H1 (cell line): ENCODE measurements around the gene FAM149B1. TPM values are rescaled to one million over a fixed set of nuclear protein-coding genes. Genes with fewer than 3 reads are reported as not detected.

Source experiments
- CTCF ChIA-PET: fragments of 300-600 bp; sonication (Branson Sonifier 250); formaldehyde crosslinking; loops from one replicate; lab custom pipeline; 2021; ENCODE audit not compliant: partially characterized antibody; lab: Charles Lee
- POLR2A ChIA-PET: fragments of 300-600 bp; sonication (Branson Sonifier 250); formaldehyde crosslinking; loops from one replicate; lab custom pipeline; 2021; ENCODE audit warnings: inconsistent platforms; ENCODE audit not compliant: partially characterized antibody; lab: Charles Lee
- DNase-seq, 2 experiments: peaks; one replicate each; pipeline versions ENCODE4 v3.0.0 to v3.0.0-alpha.2; 2010 to 2022; ENCODE audit warnings: low spot score in 2 of 2, low read depth in 1 of 2, mixed read lengths in 1 of 2
- FAIRE-seq: peaks from 2 replicates; lab custom pipeline; 2011; peaks lifted over from hg19 to GRCh38; lab: Jason Lieb, UNC
- H2AFZ ChIP-seq: 2 replicates; pipeline ENCODE4 v1.8.1; 2012; ENCODE audit warnings: low read length, inconsistent platforms
- H2AK5ac ChIP-seq: 2 replicates; pipeline ENCODE4 v1.6.1; 2013; ENCODE audit warnings: low read depth, low read length
- H2BK120ac ChIP-seq: replicated peaks from 2 replicates; pipeline ENCODE3; 2013; ENCODE audit warnings: low read depth, low read length, inconsistent platforms
- H2BK12ac ChIP-seq: 2 replicates; pipeline ENCODE4 v1.6.1; 2013; ENCODE audit warnings: low read depth, low read length
- H2BK15ac ChIP-seq: 2 replicates; pipeline ENCODE4 v1.6.1; 2013; ENCODE audit warnings: low read length
- H2BK20ac ChIP-seq: 2 replicates; pipeline ENCODE4 v1.6.1; 2013; ENCODE audit warnings: low read length
- H2BK5ac ChIP-seq: 2 replicates; pipeline ENCODE4 v1.6.1; 2013; ENCODE audit warnings: low read depth, low read length
- H3K14ac ChIP-seq: 2 replicates; pipeline ENCODE4 v1.6.1; 2013; ENCODE audit warnings: inconsistent platforms; ENCODE audit not compliant: insufficient read length
- H3K18ac ChIP-seq: 2 replicates; pipeline ENCODE4 v1.6.1; 2013; ENCODE audit warnings: low read length; ENCODE audit errors: extremely low read depth
- H3K23ac ChIP-seq: 2 replicates; pipeline ENCODE4 v1.6.1; 2013; ENCODE audit warnings: inconsistent platforms; ENCODE audit not compliant: insufficient read length
- H3K23me2 ChIP-seq: 2 replicates; pipeline ENCODE4 v1.6.1; 2013; ENCODE audit warnings: low read depth, low read length
- H3K27ac ChIP-seq: 2 replicates; pipeline ENCODE4 v1.6.1; 2011; ENCODE audit warnings: low read depth, low read length, inconsistent platforms
- H3K27me3 ChIP-seq, 4 experiments: replicated peaks in 1 of 4; 1 replicate in 1 of 4; 2 replicates in 3 of 4; pipeline versions ENCODE4 v1.6.1 to v1.8.1; 2011 to 2013; ENCODE audit warnings: low read length in 3 of 4, mild to moderate bottlenecking in 3 of 4, inconsistent platforms in 2 of 4, mixed read lengths in 2 of 4, moderate library complexity in 1 of 4; ENCODE audit not compliant: control insufficient read depth in 3 of 4, insufficient read depth in 3 of 4; ENCODE audit errors: extremely low read depth in 1 of 4
- H3K36me3 ChIP-seq, 4 experiments: 2 replicates each; pipeline versions ENCODE4 v1.6.1 to v1.8.1; 2011 to 2013; ENCODE audit warnings: mild to moderate bottlenecking in 4 of 4, low read length in 3 of 4, moderate library complexity in 2 of 4, control low read depth in 1 of 4, inconsistent platforms in 1 of 4; ENCODE audit not compliant: insufficient read depth in 4 of 4, control insufficient read depth in 2 of 4
- H3K4ac ChIP-seq: replicated peaks from 2 replicates; pipeline ENCODE3; 2013; ENCODE audit warnings: low read length, low read depth, mixed read lengths, inconsistent platforms; ENCODE audit not compliant: insufficient read length
- H3K4me1 ChIP-seq, 4 experiments: replicated peaks in 1 of 4; 1 replicate in 1 of 4; 2 replicates in 3 of 4; pipeline versions ENCODE4 v1.6.1 to v1.8.1; 2011 to 2013; ENCODE audit warnings: low read length in 3 of 4, inconsistent platforms in 2 of 4, mixed read lengths in 1 of 4; ENCODE audit not compliant: insufficient read depth in 4 of 4, control insufficient read depth in 3 of 4
- H3K4me2 ChIP-seq, 2 experiments: 2 replicates each; pipeline versions ENCODE4 v1.6.1 to v1.8.1; 2011 to 2013; ENCODE audit warnings: low read depth in 2 of 2, low read length in 2 of 2, control low read depth in 1 of 2, inconsistent platforms in 1 of 2, mild to moderate bottlenecking in 1 of 2; ENCODE audit not compliant: insufficient read depth in 1 of 2
- H3K4me3 ChIP-seq, 4 experiments: fragments of 200-600, 300-600 bp in 1 of 4; sonication (generic), shearing (Covaris generic), sonication (Bioruptor Twin) in 1 of 4; 2 replicates each; pipeline versions ENCODE4 v1.5.1 to v1.8.1; 2011 to 2016; ENCODE audit warnings: low read length in 4 of 4, low read depth in 3 of 4, control low read depth in 2 of 4, inconsistent platforms in 2 of 4, mild to moderate bottlenecking in 2 of 4, mixed read lengths in 1 of 4, moderate library complexity in 1 of 4; ENCODE audit not compliant: insufficient read depth in 2 of 4; ENCODE audit errors: extremely low read depth in 1 of 4
- H3K56ac ChIP-seq: replicated peaks from 2 replicates; pipeline ENCODE3; 2013; ENCODE audit warnings: low read depth, mild to moderate bottlenecking, mixed read lengths, low read length, inconsistent platforms; ENCODE audit not compliant: insufficient read length
- H3K79me1 ChIP-seq: 2 replicates; pipeline ENCODE4 v1.6.1; 2013; ENCODE audit warnings: low read depth, low read length, control low read depth
- H3K79me2 ChIP-seq, 2 experiments: 2 replicates each; pipeline versions ENCODE4 v1.6.1 to v1.8.1; 2012 to 2013; ENCODE audit warnings: low read length in 2 of 2, mild to moderate bottlenecking in 2 of 2, inconsistent platforms in 1 of 2; ENCODE audit not compliant: insufficient read depth in 2 of 2, control insufficient read depth in 1 of 2
- H3K9ac ChIP-seq, 4 experiments: replicated peaks in 1 of 4; 1 replicate in 1 of 4; 2 replicates in 3 of 4; pipeline versions ENCODE4 v1.6.1 to v1.8.1; 2011 to 2013; ENCODE audit warnings: low read depth in 3 of 4, low read length in 3 of 4, control low read depth in 2 of 4, mild to moderate bottlenecking in 2 of 4, moderate library complexity in 2 of 4, inconsistent platforms in 1 of 4; ENCODE audit errors: extremely low read depth in 1 of 4
- H3K9me3 ChIP-seq, 2 experiments: 2 replicates each; pipeline versions ENCODE4 v1.6.1 to v1.8.1; 2012 to 2013; ENCODE audit warnings: mild to moderate bottlenecking in 2 of 2, moderate library complexity in 2 of 2, control low read depth in 1 of 2, inconsistent platforms in 1 of 2, low read depth in 1 of 2, low read length in 1 of 2, mixed read lengths in 1 of 2; ENCODE audit not compliant: insufficient read depth in 2 of 2
- H4K20me1 ChIP-seq, 2 experiments: replicated peaks in 1 of 2; 2 replicates each; pipeline versions ENCODE3 to v1.8.1; 2011 to 2013; ENCODE audit warnings: inconsistent platforms in 2 of 2, low read length in 2 of 2, mild to moderate bottlenecking in 1 of 2; ENCODE audit not compliant: insufficient read depth in 2 of 2, control insufficient read depth in 1 of 2
- H4K5ac ChIP-seq: 2 replicates; pipeline ENCODE4 v1.6.1; 2013; ENCODE audit warnings: low read length, low read depth, mixed read lengths, inconsistent platforms; ENCODE audit not compliant: insufficient read length
- H4K8ac ChIP-seq: 2 replicates; pipeline ENCODE4 v1.8.0; 2013; ENCODE audit warnings: mild to moderate bottlenecking, moderate library complexity, low read length, inconsistent platforms; ENCODE audit not compliant: insufficient read depth; ENCODE audit errors: extremely low read depth
- H4K91ac ChIP-seq: replicated peaks from 2 replicates; pipeline ENCODE3; 2013; ENCODE audit warnings: low read length, mixed read lengths, inconsistent platforms; ENCODE audit not compliant: insufficient read length
- ASH2L ChIP-seq: fragments of 200-600, 300-600 bp; sonication (generic); IDR thresholded peaks from one replicate; pipeline ENCODE4 v1.7.1; 2017; ENCODE audit warnings: low read length
- ATF2 ChIP-seq: IDR thresholded peaks from 2 replicates; pipeline ENCODE4 v1.6.1; 2012; ENCODE audit warnings: low read length, inconsistent platforms
- CEBPB ChIP-seq: IDR thresholded peaks from 2 replicates; pipeline ENCODE4 v1.6.1; 2012; ENCODE audit warnings: low read depth, low read length
- CHD1 ChIP-seq: IDR thresholded peaks from 2 replicates; pipeline ENCODE4 v1.6.1; 2012; ENCODE audit warnings: low read depth, low read length, improper control_type of control experiment
- E2F6 ChIP-seq: IDR thresholded peaks from 2 replicates; pipeline ENCODE4 v1.6.1; 2012; ENCODE audit warnings: inconsistent platforms
- GABPA ChIP-seq: IDR thresholded peaks from 2 replicates; pipeline ENCODE4 v1.6.1; 2011; ENCODE audit warnings: mild to moderate bottlenecking, low read length, moderate library complexity, borderline replicate concordance; ENCODE audit not compliant: insufficient read depth
- GTF2F1 ChIP-seq: IDR thresholded peaks from 2 replicates; pipeline ENCODE4 v1.6.1; 2012; ENCODE audit warnings: low read depth, low read length, improper control_type of control experiment, borderline replicate concordance
- KDM4A ChIP-seq: IDR thresholded peaks from one replicate; pipeline ENCODE4 v1.7.1; 2012; ENCODE audit warnings: low read depth, mild to moderate bottlenecking, moderate library complexity, low read length, inconsistent platforms; ENCODE audit not compliant: severe bottlenecking
- PHF8 ChIP-seq: fragments of 200-600 bp; sonication (generic); conservative IDR thresholded peaks from 2 replicates; pipeline ENCODE4 v1.7.1; 2012; ENCODE audit warnings: low read depth, mild to moderate bottlenecking, inconsistent platforms, low read length, moderate library complexity
- SP1 ChIP-seq: IDR thresholded peaks from 2 replicates; pipeline ENCODE4 v1.6.1; 2011; ENCODE audit warnings: low read depth, low read length
- YY1 ChIP-seq: IDR thresholded peaks from 2 replicates; pipeline ENCODE4 v1.6.1; 2011; ENCODE audit warnings: low read depth, mild to moderate bottlenecking, low read length
- WGBS, 2 experiments: shearing (Covaris generic) in 1 of 2; methylation state at CpG; one replicate each; pipeline versions ENCODE4 v1.1.6 to v1.1.7; 2013 to 2015; ENCODE audit warnings: low lambda C conversion rate in 2 of 2, mixed read lengths in 2 of 2, inconsistent platforms in 1 of 2, low coverage in 1 of 2, missing lambda C conversion rate in 1 of 2; ENCODE audit not compliant: insufficient replicate concordance in 2 of 2, insufficient coverage in 1 of 2, insufficient read length in 1 of 2; ENCODE audit errors: extremely low coverage in 1 of 2, missing lambda C conversion rate in 1 of 2; 5-methylcytosine and 5-hydroxymethylcytosine counted together
- polyA plus RNA-seq, 7 experiments: library from polyadenylated mRNA; depleted of rRNA in 3 of 7; stranded (reverse) in 5 of 7; unstranded in 2 of 7; fragments of >200 nt in 5 of 7; fragments of 200-250 nt in 2 of 7; gene quantifications; 1 replicate in 5 of 7; 2 replicates in 1 of 7; 4 replicates in 1 of 7; pipeline versions ENCODE4 v1.2.1 to v1.2.3, GENCODE V29; 2011 to 2013; ENCODE audit warnings: missing spikeins in 2 of 7, mixed read lengths in 2 of 7
- total RNA-seq: library from RNA; stranded (reverse); fragmentation: NEBNext Ultra II Directional; extraction: Animal tissue kit (Norgen Biotek cat#: 25700); gene quantifications from 2 replicates; pipeline ENCODE4 v1.2.1, GENCODE V29; 2021

FAM149B1 gene
- total and polyA plus RNA-seq, 2 of the 8 experiments (the other 6 are each of a cell fraction or from before 2014, with no cell fraction given): 16.8 to 21.9 TPM

- Histone ChIP-seq H2BK5ac (no peak overlapping the region), H3K79me1 (no peaks in the 10 kb centered on the region), H3K23ac (no peak overlapping the region), H2AFZ (no peak overlapping the region), H3K56ac (no peak overlapping the region), H3K4ac (no peak overlapping the region), H3K23me2 (no peaks in the 10 kb centered on the region), H2BK12ac (no peak overlapping the region), H3K9me3 (no peaks in the 10 kb centered on the region), H4K5ac (no peak overlapping the region), H2BK15ac (no peak overlapping the region), H4K91ac (no peak overlapping the region), H3K18ac (no peak overlapping the region), H3K4me2 (no peak overlapping the region), H3K27me3 (no peaks in the 10 kb centered on the region), H4K8ac (no peak overlapping the region), H3K4me3 (no peak overlapping the region), H2BK20ac (no peak overlapping the region), H3K36me3 (peaks cover 0 to 6% (median 0%) of the 10 kb centered on the region in 4 experiments; a peak in 1 of 8 replicates), H3K79me2 (no peaks in the 10 kb centered on the region), H3K27ac (no peak overlapping the region), H2BK120ac (no peak overlapping the region), H2AK5ac (no peak overlapping the region), H3K9ac (no peak overlapping the region), H3K14ac (no peak overlapping the region), H3K4me1 (no peaks in the 10 kb centered on the region), H4K20me1 (no peaks in the 10 kb centered on the region)
- ChIA-PET CTCF (interaction anchor here (0.6 kb wide), 1 partner anchor 65 kb away, joined by 3 read pairs; no protein-coding TSS in a partner anchor), POLR2A (interaction anchor here (0.6 kb wide), 1 partner anchor 46 kb away, joined by 3 read pairs; no protein-coding TSS in a partner anchor)
- WGBS, 2 experiments: 94% methylated on average over 5 of the region's 5 CpGs; no CpG with 5 or more reads in 1 of the 2 experiments
- FAIRE-seq (no peak), DNase-seq (no peak)
- no peak for TF ChIP-seq YY1
- no peak for TF ChIP-seq CEBPB
- no peak for TF ChIP-seq CHD1
- no peak for TF ChIP-seq KDM4A
- no peak for TF ChIP-seq ASH2L
- TF ChIP-seq E2F6: no peak
- no peak for TF ChIP-seq PHF8
- TF ChIP-seq GTF2F1: no peak
- TF ChIP-seq ATF2: no peak
- no peak for TF ChIP-seq GABPA
- TF ChIP-seq SP1: no peak
These were observed 22.3 kb downstream of the FAM149B1 start for GRCh38 chr10:73190188-73190587.
